Astrocyte of the spinal cord (primary cell): ENCODE results near the gene CCDC120.

Experiments
- DNase-seq: peaks from one replicate; pipeline ENCODE4 v3.0.0; 2011; ENCODE audit warnings: low read depth, low spot score
- H3K4me3 ChIP-seq: 2 replicates; pipeline ENCODE4 v1.5.1; 2011; ENCODE audit warnings: low read depth, mild to moderate bottlenecking, low read length, moderate library complexity
- in situ Hi-C: cut with HindIII; loops from 2 replicates; pipeline ENCODE4 v1.10.0; 2017; ENCODE audit warnings: low sequenced_read_pairs
- TF ChIP-seq, protein P1 (sequence below): IDR thresholded peaks from 2 replicates; pipeline ENCODE4 v1.5.1; 2012; ENCODE audit warnings: low read depth, mild to moderate bottlenecking, low read length, inconsistent platforms

CCDC120 gene

DNA sequence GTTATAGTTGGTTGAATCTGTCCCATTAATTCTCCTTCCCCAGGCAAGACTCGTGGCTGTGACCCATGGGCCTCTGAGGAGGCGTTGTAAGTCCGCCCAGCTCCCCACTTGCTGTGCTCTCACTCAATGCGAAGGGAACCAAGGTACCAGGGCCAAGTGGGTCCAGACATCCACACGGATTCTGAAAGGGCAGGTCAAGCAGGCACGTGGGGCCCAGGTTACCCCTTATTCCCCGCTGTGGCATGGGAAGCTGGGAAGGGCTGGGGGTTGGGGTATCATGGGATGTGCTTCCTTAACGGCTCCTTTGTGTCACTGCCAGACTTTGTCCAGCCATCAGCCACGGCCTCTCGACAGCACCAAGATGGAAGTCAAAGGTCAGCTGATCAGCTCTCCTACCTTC, 3.1 kb downstream of the CCDC120 start:
- TF ChIP-seq, protein P1, sequence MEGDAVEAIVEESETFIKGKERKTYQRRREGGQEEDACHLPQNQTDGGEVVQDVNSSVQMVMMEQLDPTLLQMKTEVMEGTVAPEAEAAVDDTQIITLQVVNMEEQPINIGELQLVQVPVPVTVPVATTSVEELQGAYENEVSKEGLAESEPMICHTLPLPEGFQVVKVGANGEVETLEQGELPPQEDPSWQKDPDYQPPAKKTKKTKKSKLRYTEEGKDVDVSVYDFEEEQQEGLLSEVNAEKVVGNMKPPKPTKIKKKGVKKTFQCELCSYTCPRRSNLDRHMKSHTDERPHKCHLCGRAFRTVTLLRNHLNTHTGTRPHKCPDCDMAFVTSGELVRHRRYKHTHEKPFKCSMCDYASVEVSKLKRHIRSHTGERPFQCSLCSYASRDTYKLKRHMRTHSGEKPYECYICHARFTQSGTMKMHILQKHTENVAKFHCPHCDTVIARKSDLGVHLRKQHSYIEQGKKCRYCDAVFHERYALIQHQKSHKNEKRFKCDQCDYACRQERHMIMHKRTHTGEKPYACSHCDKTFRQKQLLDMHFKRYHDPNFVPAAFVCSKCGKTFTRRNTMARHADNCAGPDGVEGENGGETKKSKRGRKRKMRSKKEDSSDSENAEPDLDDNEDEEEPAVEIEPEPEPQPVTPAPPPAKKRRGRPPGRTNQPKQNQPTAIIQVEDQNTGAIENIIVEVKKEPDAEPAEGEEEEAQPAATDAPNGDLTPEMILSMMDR = no peak
- in situ Hi-C loops = no loop called here
- DNase-seq = no peak
- no peak overlapping the region for H3K4me3 ChIP-seq

DNA sequence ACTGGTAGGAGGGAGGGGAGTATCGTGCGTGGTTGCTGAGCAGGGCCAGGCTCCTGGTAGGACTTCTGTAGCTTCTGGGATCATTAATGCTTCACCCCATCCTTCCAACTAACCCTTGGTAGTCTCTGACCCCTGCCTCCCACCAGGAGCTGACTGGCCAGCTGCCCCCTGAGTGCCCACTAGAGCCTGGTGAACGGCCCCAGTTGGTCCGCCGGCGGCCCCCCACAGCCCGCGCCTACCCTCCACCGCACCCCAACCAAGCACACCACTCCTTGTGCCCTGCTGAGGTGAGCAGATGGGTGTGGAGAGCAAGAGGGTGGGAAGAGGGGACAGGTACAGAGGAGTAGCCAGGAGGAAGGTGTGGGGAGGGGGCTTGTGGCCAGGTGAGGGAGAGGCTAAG, 4.9 kb downstream of the CCDC120 start:
- no peak for DNase-seq
- in situ Hi-C loops = no loop called here
- TF ChIP-seq, protein P1 = no peak
- no peak overlapping the region for H3K4me3 ChIP-seq

DNA sequence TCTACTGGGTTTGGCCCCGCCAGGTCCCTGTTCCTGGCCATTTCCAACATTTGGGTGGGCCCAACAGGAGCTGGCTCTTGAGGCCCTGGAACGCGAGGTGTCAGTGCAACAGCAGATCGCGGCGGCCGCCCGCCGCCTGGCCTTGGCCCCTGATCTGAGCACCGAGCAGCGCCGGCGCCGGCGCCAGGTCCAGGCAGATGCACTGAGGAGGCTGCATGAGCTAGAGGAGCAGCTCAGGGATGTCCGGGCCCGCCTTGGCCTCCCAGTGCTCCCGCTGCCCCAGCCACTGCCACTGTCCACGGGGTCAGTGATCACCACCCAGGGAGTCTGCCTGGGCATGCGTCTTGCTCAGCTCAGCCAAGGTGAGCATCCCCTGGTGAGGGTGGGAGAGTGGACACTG, 5.5 kb downstream of the CCDC120 start:
- no peak for DNase-seq
- in situ Hi-C loops = no loop called here
- TF ChIP-seq, protein P1 = no peak
- no peak overlapping the region for H3K4me3 ChIP-seq

DNA sequence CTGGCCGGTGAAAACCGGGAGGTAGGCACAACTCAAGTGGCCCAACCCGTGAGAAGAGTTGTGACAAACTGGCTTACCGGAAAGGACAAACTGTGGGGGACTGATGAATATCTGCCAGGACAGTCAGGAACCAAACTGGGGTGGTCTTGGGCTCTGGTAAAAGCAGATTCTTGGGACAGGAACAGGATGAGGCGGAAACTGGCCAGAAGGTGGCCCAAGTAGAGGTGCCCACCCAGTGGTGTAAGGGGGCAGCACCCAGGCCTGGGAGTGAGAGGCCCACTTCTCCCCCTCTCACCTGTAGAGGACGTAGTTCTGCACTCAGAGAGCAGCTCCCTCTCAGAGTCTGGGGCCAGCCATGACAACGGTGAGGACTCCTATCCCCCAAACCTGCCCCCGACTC, 5.9 kb downstream of the CCDC120 start:
- TF ChIP-seq, protein P1 = no peak
- in situ Hi-C loops = no loop called here
- no peak overlapping the region for H3K4me3 ChIP-seq
- no peak for DNase-seq

DNA sequence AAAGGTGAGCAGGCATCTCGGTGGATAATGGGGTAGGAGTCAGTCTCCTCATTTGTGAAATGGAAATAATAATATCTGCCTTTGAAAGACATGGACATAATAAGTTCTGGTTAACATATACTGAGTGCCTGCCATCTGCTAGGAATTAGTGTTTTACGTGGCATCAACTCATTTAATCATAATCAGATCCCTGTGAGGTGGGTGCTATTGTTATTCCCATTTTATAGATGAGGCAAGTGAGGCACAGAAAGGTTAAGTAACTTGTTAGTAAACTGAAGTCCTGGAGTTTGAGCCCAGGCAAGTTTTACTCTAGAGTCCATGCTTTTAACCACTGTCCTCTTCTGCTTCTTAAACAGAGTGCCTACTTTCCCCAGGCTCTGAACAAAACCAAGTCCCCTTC, 7.5 kb downstream of the CCDC120 start:
- in situ Hi-C loops = no loop called here
- TF ChIP-seq, protein P1 = no peak
- H3K4me3 ChIP-seq = no peak overlapping the region
- DNase-seq = no peak

DNA sequence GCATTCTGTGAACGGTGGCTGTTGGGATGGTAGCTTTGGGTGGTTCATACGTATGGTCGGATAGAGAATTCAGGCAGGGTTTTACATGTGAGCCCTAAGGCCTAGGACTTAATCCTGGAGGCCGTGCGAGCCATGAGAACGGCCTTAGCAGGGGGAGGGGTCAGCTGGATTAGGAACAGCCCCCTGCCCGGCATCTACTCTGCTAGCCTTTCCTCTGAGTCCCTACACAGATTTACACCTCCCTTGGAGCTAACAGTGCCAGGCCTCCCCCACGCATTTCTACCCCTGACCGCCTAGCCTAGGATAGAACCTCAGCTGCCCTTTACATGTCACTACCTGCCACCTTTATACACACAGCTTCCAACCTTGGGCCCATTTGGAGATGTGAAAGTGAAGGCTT, 7.9 kb downstream of the CCDC120 start:
- in situ Hi-C loops = no loop called here
- no peak overlapping the region for H3K4me3 ChIP-seq
- TF ChIP-seq, protein P1 = no peak
- DNase-seq = no peak
